Loucy (cell line): ENCODE data around the gene CHIT1.

Experiments
- CTCF ChIP-seq: fragments of 200-600 bp; sonication (generic); conservative IDR thresholded peaks from 2 replicates; pipeline ENCODE4 v1.5.1; 2014; ENCODE audit warnings: mild to moderate bottlenecking, antibody characterized with exemption, low read length
- EZH2phosphoT487 ChIP-seq: fragments of 200-600 bp; IDR thresholded peaks from 2 replicates; pipeline ENCODE4 v1.6.1; 2018; ENCODE audit warnings: antibody characterized with exemption, mild to moderate bottlenecking, moderate library complexity, borderline replicate concordance

GRCh38 chr1:203210350-203210749, 19.1 kb downstream of the CHIT1 start:
- TF ChIP-seq EZH2phosphoT487 (no peak), CTCF (no peak)
